Activated T-helper 1 cell treated with anti-CD3 and anti-CD28 coated beads, Interleukin-2, amount 50 U/mL, for 16 hours (primary cell): Measurements from ENCODE around the gene FAM107B.

Source experiments
- DNase-seq, 2 donors: peaks; one replicate each; pipeline ENCODE4 v3.0.0-alpha.2; 2020; ENCODE audit warnings: low read depth in 1 of 2, low spot score in 1 of 2

FAM107B gene

DNA sequence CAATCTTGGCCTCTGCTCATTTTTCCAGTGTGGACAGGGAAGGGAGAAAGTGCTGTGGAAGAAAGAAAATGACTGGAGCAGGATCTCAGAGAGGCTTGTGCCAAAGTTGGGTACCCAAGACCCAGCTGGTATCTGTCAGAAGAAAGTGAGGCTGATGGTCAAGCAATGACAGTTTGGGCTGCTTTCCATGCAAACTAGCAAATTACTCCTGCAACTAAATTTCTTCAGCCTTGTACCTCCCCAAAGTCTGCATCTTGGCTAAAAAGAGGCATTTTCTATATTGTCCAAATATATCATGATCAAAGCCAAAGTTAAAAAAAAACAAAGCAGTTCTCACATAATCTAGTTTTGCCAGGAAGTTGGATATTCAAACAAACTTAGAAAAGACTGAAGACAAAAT is 235.5 kb downstream of the FAM107B start:
- DNase-seq, result no peak

DNA sequence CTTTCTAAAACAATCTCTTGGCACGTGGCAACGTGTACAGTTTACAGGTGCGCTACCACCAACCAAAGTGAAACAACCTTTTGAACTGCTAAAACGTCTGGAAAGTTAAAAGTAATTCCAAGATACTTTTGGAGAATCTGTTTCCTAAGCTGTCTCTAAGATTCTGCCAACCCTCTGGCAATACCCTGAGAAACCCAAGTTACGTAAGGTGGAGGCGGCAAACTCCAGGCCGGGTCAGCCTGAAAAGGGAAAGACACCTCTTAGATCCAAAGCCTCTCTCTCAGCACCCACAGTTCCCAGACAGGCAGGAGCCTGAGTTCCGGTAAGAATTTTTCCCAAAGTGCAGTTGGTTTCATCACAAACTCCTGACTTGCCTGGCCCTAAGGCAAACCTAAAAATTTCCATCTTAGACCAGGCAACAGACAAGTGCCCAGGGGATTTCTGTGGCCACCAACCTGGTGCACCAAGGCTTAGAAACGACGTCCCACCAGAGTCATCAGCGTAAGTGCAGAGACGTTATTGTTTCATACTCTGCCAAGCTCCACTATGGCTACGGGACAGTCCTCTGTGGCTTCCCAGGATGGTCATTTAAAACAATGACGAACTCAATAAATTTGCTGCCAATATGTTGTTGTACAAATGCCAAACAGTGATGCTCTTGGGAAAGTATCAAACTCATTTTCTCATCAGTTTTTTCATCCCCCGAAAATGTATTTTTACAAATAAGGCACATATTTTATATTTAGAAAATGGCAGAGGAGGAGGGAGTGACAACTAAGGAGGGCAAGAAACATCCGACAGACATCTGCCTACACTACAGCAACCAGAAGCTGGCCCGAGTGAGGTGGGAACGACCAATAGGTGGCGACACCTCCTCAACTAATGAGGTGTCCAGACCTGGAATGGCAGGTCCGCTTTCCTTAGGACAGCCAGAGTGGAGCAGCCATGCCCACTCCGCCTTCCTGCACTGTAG is 238.2 kb downstream of the FAM107B start:
- peak in 1 of 2 donors; percentile 29 for DNase-seq

DNA sequence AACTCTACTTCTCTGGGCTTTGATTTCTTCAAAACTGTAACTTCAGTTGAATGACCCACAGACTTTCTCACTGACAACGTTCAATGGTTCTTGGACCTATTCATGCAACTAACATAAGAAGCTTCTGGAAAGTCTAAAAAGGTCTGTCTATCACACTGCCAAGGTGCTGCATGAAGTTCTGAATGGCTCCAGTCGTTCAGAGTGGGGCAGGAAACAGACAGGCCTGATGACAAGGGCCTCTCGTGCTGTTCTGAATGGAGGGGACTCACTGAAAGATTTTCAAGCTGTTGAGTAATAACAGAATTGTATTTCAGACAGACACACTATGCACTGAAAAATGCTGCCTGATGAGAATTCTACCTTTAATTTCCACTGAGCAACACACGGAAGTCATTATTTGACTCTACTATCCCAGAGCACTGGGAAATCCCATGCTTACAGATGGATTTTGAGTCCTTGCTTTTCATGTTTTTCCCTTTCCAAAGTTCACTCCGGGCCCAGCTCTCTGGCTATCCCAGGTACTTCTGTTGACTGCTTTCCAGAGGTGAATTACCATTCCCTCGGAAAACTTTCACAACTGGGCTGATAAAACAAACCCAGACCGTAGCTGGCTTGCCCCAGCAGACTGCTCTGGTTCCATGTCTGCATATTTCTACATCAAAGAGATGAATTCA is 239.1 kb downstream of the FAM107B start:
- no peak for DNase-seq

DNA sequence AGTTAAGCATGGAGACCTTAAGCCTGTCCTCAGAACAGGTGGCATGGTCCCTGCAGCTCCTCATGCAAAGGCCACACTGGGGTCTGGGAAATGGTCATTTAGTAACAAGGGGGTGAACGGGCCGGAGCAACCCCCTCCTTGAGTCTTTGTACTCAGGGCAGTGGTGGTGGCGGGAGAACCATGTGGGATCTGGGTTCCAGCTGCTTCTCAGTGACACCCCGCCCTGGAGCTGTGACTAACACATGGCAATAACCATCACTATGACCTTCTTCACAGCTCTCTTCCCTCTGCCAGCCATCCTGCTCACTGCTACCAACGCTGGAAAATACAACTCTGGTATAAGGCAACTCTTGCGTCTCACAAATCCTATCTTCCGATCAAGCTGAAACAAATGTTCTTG is 240.5 kb downstream of the FAM107B start:
- DNase-seq, result no peak

DNA sequence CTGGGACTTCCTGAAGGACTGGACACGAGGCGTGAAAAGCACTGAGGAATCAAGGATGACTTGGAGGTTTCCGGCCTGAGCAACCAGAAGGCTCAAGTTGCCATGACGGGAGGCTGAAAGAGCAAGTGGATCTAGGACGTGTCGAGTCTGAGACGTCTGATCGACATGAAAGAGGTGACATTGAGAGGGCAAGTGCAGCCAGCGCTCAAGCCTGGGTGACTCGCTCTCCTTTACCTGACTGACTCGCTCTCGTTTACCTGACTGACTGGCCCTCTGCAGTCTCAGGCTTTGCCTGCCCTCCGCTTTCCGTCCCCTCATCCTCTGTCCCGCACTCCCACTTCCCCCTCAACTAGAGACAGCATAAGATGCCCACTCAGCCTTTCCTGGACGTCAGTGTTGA is 241.4 kb downstream of the FAM107B start:
- DNase-seq, result no peak

DNA sequence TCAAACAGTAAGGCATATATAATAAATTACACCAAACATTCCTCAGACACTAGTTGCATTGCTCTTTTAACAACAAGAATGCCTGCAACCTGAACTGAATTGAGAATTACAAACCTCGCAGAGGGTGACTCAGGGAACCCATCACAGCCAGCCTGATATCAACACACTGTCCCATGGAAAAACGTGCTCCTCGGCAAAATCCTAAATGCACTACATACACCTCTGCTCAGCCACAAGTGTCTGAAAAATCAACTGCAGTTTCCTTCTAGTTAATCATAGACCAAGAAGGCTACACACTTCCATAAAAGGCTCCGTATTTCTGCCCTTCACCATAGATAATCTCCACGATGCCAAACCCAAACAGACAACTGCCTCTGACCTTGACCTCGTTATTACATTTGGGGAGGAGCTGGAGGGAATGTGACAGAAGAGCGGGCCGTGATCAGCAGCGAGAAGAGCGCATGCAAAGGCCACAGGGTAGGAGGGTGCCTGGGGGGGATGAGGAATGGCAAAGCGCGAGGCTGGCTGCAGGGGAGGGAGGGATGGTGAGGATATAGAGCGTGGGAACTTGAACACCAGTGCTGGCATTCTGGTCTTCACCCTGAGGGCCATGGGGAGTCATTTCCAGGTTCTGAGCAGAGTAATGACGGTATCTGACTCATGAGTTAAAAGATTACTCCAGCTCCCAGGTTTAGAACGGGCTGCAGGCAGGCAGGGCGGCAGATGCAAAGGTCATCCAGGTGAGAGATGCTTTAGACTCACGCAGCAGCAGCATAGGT is 242.0 kb downstream of the FAM107B start:
- DNase-seq, result no peak

DNA sequence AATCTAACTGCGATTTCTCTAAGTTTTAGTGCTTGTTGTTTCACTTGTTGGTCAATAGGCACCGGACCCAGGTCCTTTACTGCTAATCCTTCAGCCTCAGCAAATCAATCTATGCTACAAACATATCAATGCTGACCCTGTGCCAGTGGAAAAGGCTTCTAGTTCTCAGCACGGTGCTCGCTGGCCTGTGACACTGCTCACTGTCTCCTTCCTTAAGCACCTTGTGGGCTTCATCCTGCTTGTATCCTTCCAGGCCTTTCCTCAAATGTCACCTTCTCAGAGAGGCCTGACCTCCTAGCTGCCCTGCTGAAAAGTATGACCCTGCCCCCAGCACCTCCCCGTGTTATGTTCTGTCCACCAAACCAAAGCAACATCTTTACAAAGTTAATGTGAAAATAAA is 242.7 kb downstream of the FAM107B start:
- no peak for DNase-seq

DNA sequence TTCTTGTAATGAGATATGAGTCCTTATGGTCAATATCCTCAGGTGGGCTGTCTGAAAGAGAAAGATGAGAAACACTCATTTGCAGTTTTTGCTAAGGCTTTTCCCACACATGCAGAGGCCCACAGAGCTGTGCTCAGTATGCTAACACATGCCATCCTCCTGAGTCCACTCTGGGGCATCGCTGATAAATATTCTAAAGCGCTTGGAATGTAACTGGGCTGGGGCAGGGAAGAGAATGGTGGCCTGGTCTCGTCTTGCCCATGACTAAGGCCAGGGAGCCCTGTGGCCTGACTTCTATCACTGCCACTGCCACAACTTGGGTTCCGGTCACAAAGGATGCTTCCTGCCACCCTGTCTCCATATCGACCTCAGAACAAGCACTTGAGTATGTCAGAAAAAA is 244.2 kb downstream of the FAM107B start:
- no peak for DNase-seq

DNA sequence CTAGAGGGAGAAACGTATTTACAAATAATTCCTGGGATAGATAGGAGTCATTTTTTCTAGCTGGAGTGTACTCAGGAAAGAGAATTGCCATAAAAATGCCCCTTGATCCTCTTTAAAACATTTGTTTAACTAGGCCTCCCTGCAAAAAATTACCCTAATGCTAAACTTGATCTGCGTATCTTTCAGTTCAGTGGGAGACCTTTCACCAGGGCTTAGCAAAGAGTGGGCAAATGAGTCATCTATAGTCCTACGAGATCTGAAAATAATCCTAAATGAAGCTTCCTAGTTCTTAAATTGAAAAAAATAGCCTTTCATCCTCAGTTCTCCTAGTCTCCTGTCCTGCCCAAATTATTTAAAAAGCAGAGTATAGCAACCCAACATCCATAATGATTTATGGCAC is 245.3 kb downstream of the FAM107B start:
- DNase-seq, result no peak

DNA sequence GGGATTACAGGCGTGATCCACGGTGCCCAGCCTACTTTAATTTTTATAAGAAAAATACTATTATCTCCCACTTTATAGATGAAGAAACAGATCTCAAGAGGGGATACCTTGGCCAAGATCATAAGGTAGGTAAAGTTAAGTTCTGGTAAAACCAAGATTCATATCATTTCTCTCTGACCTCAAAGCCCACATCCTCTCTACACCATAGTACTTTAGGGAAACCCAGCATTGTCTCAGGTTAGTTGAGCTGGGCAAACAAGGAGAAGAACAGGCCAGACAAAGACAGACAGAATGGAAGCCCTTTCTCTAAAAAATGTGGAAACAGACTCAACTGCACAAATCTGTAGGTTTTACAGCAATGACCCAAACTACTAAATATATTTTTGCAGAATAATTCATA is 246.2 kb downstream of the FAM107B start:
- no peak for DNase-seq

DNA sequence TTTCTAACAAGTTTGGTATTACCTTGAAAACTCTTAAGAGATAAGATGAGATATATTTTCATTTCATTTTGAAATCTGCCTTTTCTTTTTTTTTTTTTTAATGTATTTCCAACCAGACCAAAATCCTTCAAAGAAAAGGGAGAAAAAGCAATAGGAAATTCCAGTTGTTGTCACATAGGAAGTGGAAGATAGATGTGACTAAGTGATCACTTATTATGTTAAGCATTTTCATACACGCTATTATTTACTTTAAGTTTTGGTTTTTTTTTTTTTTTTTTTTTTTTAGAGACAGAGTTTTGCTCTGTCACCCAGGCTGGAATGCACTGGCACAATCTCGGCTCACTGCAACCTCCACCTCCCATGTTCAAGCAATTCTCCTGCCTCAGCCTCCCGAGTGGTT is 246.8 kb downstream of the FAM107B start:
- DNase-seq, result no peak

DNA sequence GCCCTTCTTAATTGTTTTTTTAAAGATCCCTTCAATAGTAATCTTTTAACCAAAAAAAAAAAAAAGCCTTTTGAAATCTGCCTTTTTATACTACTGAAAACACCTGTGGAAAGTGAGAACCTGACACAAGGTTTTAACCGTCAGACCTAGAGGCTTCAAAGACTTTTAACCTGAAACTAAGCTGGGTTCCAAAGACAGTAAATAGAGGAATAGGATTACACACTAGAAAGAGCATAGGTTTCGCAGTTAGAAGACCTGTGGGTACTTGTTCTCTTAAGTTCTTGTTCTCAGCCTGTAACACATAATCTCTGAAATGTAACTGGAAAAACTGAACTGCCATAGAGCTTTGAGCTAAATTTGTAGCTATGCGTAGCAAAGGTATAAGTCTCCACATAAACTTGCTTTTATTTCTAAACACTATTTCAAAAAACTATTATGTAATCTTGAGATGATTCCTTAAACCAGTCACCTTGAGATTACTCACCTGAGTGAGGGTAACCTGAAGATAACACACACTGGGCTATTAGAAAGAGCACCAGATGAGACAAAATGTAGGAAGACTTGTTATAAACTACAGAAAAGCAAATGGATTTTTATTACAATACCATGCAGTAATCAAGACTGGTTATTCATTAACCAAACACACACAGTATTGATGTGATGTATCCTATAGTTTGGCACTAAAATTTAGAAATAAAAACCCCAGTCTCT is 247.4 kb downstream of the FAM107B start:
- DNase-seq, result no peak

DNA sequence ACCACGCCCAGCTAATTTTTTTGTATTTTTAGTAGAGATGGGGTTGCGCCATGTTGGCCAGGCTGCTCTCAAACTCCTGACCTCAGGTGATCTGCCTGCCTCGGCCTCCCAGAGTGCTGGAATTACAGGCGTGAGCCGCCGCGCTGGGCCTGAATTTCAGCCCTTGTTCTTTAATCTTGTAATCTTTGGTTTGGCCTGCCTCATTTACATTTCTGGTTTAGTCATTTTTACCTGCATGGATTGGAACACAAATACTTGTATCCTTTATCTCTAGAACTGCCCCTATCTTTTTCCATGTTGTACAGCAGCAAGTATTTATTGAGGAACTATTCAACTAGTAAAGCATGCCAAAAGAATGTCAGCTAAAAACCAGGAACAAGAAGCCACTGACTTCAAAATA is 248.4 kb downstream of the FAM107B start:
- no peak for DNase-seq

DNA sequence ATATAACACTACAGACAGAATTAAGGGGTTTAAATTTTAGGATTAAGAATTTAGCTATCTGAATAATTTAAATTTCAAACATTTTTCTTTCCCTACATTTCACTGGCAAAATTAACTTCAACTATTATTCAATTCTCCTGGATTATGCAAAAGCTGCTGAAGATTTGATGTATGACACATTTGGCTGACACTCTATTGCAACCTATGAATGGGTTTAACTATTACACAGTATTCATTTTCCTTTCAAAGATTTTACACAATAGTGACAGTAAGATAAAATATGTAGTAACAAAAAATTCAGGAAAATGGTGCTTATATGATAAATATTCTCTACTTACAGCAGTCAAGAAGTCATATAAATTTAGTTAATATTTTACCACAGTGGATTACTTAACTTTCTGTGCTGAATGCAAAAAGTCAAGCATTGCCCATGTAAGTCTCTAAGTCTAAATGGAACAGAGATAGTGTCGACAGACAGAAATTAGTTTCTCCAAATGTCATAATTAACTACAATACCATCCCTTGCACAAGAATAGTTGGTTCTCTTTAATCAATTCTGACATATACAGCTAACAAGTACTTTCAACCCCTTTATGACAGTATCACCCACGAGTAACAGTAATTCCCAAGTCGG is 249.9 kb downstream of the FAM107B start:
- no peak for DNase-seq

DNA sequence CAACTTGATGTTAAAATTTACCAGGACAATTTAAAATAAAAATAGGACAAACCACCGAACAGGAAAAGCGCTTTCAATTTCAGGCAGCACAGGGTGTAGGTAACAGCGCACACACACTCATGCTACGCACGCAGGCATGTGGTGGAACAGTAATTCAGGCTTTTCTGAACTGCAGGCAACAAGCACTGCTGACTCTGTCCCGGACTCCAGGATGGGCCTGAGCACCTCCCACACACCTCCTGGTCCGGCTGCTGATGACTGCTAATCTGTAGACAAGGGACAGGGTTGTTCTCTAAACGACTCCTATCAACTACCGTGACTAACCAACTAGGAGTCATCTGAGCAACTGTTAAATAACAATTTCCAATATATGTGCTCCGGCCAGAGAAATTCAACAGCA is 251.4 kb downstream of the FAM107B start:
- no peak for DNase-seq

DNA sequence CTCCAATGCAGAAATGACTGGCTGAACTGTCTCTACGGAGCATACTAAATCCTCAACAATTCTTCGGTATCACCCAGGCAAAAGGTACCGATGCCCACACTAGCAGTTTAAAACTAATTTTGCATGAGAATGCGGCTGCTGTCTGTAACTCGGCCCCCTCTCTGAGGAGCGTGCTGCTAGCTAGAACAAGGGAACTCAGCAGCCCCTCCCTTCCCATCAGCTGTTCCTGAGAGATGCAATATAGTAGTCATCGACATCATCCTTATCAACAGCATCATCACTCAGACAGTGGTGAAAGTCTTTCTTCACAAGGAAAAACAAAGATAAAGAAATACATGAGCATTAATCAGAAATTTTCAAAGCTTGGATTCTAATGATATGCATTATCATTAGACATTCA is 254.9 kb downstream of the FAM107B start:
- no peak for DNase-seq

DNA sequence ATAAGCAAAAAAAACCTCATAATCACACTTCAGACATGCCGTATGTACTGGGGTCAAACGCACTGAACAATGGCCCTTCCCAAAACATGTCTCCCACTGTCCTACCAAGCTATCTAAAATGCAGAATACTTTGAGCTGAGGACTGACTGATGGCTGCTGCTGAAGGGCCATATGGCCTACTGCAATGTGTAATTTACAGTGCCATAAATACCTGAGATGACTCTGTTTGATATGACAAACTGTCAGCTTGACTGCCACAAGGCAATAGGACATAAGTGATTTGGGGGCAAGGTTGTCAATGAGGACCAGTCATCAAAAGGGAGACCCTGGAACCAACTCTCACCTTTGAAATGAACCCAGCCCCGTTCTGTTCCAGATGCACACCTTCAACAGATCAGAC is 256.5 kb downstream of the FAM107B start:
- DNase-seq, result no peak

DNA sequence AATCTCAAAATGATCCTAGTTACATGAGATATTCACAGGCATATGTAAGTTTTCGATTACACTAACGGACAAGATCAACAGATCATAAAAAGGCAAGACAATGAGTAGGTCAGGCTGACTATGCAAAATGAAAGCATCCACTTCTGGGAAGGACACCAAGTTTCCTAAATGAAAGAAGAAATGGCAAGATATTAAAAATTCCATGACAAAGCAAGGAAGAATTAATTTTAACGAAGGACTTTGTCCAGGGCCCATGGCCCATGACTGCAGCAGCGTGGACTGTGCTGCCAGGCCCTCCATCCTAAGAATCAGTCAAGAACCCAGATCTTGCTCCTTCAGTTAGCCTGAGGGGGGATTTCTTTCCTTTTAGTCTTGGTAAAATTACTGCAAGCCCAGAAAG is 261.6 kb downstream of the FAM107B start:
- no peak for DNase-seq

DNA sequence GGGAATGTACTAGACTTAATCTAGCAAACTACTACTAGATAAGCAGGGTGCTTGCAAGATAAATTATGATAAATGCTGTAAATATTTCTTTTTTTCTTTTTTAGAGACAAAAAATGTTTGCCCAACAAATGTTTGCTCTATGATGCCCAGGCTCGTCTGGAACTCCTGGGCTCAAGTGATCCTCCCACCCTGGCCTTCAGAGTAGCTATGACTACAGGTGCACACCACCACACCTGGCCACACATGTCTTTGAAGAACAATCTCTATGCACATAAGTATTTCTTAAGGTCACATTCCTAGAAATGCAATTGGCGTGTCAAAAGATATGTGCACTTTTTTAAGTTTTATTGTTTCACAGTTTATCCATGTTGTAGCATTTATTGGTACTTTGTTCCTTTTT is 264.4 kb downstream of the FAM107B start:
- no peak for DNase-seq

DNA sequence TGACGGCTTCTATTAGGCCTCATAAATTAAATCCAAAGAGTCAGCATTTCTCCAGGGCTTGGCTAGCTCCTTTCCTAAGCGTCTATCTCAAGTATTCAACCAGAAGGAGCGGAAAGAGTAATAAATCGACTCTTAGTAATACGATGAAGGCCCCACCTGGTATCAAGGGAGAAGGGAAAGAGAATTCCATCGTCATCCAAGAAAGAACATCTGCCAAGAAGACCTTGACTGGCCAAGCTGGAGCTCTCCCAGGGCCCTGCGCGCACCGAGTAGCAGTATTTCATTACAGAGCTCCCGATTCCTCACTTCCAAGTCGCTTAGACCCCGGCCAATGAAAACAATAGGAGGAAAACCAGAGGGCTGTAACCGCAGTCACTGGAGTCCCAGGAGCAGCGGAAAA is 266.0 kb downstream of the FAM107B start:
- no peak for DNase-seq

DNA sequence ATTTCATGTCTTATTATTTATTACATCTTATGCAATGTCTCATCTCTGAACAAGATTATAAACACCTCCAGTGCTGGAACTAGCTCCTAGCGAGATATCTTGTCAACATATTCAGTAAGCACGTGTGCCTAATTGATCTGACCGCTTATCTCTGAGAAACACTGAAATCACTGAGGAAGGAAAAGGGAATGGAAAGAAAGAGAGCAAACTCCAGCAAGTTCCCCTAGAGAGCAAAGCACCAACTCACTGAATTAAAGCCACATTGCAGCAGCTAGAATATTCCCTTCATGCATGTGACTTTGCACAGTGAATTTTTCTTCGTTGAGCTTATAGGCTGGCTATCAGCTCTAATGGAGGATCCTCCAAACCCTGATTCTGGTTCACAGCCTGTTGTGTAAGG is 266.9 kb downstream of the FAM107B start:
- no peak for DNase-seq
